D341Med (cell line): ENCODE measurements around the gene TMEM39A.

Experiments used
- DNase-seq: peaks from one replicate; pipeline ENCODE4 v3.0.0; 2012; ENCODE audit warnings: low spot score

The TMEM39A gene

GRCh38 chr3:119400466-119400865 is 62.9 kb downstream of the TMEM39A start:
- DNase-seq, result no peak

GRCh38 chr3:119396870-119397269 is 66.5 kb downstream of the TMEM39A start:
- DNase-seq, result no peak

- DNase-seq, result no peak
Measured at GRCh38 chr3:119395923-119396358, 67.5 kb downstream of the TMEM39A start.

- DNase-seq, result no peak
Measured at GRCh38 chr3:119388577-119388976, 74.8 kb downstream of the TMEM39A start.

- DNase-seq, result no peak
Measured at GRCh38 chr3:119382134-119382533, 81.3 kb downstream of the TMEM39A start.

- DNase-seq, result no peak
Measured at GRCh38 chr3:119380697-119381096, 82.7 kb downstream of the TMEM39A start.
